Middle frontal gyrus (tissue), 1 donor: ENCODE results near the gene ARMC2.
"Not testable (repeated sequence)": the region's sequence is repeated elsewhere in the genome, so short reads cannot be mapped to it uniquely, and the experiment has no call there.

Experiments
- DNase-seq: peaks from one replicate; pipeline ENCODE4 v3.0.0-alpha.2; 2015; ENCODE audit warnings: low spot score; ENCODE audit errors: extremely low spot score

ARMC2 gene

GRCh38 chr6:108952776-108953486, 104.7 kb downstream of the ARMC2 start:
- DNase-seq: no peak

DNA sequence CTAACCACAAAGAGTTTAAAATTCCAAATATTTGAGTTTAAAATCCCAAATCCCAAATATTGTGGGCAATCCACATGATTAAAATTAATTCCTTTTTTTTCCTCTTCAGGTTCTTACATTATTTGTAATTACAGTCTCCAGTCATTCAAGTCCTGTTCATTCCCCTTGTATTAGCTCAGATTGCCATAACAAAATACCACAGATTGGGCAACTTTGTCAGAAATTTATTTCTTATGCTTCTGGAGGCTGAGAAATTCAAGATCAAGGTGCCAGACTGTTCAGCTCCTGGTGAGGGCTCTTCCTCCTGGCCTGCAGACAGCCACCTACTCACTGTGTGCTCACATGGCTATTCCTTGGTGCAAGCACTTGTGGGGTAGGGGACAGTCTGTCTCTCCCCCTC, 105.5 kb downstream of the ARMC2 start:
- no peak for DNase-seq

DNA sequence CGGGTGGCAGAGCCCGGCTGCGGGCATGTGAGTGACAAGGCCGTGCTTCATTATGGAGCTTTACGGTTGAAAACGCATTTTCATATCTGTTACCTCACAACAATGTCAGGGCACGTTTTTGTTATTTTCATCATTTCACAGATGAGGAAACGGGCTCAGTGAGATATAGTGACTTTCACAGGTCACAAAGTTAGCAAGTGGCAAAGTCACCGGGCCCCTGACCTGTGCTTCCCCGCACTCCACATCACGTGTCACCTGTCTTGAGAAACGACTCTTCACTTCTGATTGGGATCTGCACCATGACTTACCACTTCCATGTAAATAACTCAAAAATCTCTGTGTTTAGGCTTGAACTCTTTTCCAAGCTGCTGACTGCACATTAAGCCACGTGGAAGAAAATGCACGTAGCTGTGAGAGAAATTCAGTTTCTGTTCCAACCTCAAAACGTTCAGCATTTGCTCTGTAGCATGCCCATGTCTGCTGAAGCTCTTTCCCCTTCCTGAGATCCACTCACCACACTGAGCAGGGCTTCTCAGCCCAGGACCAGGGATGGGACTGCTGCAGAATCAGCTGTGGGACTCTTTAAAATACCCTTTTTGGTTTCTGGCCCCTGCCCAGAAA, 107.2 kb downstream of the ARMC2 start:
- no peak for DNase-seq

GRCh38 chr6:108957221-108957620, 109.0 kb downstream of the ARMC2 start:
- no peak for DNase-seq

DNA sequence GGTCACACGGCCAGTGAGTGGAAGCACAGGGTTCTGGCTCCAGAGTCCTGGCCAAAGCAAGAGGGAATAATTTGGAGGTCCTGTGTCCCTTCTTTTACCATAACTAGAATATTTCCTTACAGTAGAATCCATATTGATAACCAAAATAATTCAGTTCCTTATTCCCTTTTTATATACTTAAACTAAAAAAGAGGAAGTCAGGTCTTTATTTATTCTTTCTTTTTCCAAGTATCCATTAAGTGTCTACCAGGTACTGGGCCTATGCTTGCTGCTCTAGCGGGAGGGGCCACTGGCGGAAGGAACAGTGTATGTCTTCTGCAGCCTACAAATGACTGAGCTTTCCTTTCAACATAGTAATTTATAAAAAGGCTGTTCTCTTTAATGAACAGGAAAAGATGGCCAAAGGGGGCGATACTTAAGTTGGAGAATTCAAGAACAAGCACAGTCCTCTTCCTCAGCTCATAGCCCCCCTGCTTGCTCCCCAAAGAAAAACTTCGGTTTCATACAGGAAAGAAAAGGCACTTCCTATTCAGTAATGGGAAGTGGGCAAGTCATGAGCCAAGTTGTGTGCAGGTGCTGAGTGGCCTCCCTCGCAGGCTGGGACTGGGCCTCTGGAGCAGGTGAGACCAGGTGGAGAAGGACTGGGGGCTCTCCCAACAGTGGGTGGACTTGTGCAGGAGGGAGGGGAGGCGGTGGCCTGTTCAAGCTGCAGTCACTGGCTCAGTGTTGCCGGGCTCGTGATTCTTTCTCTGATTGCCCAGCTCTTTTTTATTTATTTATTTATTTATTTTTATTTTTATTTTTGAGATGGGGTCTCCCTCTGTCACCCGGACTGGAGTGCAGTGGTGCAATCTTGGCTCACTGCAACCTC, 110.9 kb downstream of the ARMC2 start:
- DNase-seq: no peak

DNA sequence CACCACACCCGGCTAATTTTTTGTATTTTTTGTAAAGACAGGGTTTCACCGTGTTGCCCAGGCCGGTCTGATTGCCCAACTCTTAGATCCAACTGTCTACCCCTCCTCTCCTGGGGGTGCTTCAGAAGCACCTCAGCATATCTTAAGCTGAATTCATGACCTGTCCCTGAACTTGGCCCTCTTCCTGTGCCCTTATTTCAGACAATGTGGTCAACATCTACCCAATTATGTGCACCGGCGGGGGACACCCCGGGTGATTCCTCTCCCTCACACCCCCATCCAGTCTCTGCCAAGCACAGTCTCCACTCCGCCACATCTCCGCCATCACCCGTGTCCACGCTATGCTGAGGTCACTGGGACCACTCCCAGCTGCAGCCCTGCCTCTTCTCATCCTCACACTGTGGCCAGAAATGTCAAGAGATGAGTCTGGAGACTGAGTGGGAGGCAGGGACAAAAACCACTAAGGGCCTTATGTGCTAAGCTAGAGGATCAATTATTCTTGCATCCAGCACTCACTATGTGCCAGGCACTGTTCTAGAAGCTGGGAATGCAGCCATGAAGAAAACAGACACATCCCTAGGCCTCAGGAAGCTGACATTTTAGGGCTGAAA, 111.9 kb downstream of the ARMC2 start:
- DNase-seq: no peak

DNA sequence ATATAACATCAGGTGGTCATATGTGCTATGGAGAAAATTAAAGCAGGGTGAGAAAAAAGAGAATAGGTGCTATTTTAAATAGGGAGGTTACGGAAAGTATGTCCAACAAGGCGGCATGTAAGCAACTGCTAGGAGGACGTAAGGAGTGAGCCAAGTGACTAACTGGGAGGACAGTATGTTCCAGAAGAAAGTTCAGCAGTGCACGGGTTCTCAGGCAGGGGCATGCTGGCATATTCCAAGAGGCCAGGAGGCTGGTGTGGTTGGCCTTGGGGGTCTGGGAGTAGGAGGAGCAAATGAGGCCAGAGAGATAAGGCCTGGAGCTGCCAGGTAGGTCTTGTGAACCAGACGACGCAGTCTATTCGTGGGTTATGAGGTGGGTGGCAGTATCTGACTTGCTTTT, 112.4 kb downstream of the ARMC2 start:
- DNase-seq: no peak

- DNase-seq: no peak
Observed at GRCh38 chr6:108961077-108961476, 112.9 kb downstream of the ARMC2 start.

DNA sequence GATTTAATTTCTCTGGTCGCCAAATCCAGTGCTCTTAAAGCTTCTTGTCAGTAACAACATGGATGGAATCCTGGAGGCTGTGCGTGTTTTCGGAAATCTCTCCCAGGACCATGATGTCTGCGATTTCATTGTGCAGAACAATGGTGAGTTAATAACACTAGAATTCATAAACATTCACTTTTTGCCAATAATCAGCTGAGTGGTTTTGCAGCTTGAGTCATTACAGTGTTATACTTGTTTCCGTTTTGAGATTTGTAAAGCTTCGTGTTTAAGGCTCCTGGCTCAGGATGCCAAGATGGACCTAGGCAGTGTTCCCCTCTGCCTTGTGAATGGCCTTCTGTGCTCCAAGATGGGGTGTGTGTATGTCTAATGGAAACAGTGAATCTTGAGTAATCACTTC, 113.8 kb downstream of the ARMC2 start:
- DNase-seq: no peak

- DNase-seq: no peak
Observed at GRCh38 chr6:108966251-108966650, 118.0 kb downstream of the ARMC2 start.

DNA sequence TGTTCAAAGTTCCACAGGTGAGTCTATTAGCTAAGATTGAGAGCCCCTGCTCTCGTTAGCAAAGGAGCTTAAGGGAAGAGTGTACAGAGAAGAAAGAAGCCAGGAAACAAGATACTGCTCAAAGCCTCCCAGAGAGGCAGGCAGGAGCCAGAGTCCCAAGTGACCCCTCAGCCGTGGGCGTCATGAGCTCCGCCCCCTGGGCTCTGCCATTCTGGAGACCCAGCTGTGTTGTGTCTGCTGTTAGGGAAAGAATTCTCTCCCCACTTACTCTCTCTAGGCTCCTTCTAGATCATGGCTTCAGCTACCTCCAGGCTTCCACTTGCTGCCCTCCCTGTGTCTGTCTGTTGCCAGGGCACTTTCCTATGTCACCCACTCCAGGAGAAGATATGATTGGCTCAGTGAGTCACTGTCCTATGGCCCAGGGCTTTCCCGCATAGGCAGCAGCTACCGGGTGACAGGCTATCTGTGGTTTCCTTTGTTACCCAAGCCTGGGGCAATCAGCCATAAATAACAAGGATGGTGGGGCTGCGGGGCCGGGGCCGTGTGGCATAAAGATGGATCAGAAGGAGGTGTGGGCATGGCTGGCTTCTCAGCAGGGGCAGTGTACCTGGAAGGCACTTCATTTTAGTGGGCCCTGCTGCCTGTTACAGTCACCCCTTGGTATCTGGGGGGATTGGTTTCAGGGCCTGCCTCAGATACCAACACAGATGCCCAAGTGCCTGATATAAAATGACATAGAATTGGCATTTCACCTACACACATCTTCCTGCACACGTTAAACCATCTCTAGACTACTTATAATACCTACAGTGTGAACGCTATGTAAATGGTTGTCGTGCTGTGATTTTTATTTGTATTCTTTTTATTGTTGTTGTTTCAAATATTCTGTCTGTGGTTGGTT, 118.9 kb downstream of the ARMC2 start:
- no peak for DNase-seq

- no peak for DNase-seq
Observed at GRCh38 chr6:108968325-108969316, 120.4 kb downstream of the ARMC2 start.

DNA sequence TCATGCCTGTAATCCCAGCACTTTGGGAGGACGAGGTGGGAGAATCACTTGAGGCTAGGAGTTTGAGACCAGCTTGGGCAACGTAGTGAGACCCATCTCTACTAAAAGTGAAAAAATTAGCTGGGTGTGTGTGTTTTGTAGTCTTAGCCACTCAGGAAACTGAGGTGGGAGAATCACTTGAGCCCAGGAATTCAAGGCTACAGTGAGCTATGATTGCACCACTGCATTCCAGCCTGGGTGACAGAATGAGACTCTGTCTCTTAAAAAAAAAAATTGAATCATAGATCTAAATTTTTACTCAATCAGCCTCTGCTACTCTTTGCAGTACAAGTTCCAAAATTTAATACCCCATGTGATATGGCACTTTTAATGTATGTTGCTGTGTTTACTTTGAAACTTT, 121.6 kb downstream of the ARMC2 start:
- DNase-seq: no peak

- DNase-seq: no peak
Observed at GRCh38 chr6:108974201-108974600, 126.0 kb downstream of the ARMC2 start.

GRCh38 chr6:108978638-108979037, 130.4 kb downstream of the ARMC2 start:
- not testable (repeated sequence) for DNase-seq

GRCh38 chr6:108982154-108983113, 134.2 kb downstream of the ARMC2 start:
- DNase-seq: no peak

GRCh38 chr6:108983151-108983550, 134.9 kb downstream of the ARMC2 start:
- DNase-seq: no peak

GRCh38 chr6:108985301-108985700, 137.1 kb downstream of the ARMC2 start:
- DNase-seq: no peak
